HuH-7.5 (cell line): Measurements from ENCODE around the gene KMT2D.
"Not testable (repeated sequence)": the region's sequence is repeated elsewhere in the genome, so short reads cannot be mapped to it uniquely, and the experiment has no call there.

Experiments
- DNase-seq: peaks from one replicate; pipeline ENCODE4 v3.0.0; 2011; ENCODE audit warnings: low spot score

The KMT2D gene

DNA sequence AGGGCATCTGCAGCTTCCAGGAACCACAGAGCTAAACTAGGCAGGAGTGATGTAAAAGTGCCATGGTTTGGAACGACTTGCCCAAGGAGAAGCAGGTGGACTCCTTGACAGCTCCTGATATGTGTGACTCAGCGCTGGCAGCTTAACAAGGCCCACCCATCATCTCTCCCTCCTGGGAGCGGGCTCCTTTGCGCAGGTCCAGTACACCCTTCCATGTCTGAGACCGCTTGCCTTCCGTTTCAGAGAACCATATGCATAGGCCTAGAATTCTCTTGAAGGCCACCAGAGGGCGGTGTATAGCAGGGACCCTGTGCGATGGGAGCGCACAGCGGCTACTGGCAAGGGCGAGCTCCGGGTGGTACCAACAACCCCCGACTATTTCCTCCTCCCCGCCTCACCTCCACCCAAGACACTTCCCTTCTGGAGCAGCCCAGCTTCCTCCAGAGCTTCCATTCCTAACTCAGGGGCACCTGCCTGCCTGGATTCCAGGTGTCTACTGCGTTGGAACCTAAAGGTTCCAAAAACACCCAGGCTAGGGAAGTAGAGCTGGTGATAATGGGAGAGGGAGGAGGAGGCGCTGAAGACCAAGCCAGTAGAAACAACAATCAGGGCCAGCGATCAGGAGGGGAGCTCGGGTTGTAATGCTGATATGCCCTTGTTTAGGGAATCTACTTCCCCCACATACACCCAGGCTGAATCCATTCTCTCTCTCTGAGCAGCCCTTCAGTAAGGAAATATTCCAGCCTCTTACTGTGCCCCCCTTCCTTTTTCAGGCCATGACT lies 27.7 kb upstream of the KMT2D start:
- DNase-seq = peak; percentile 92

DNA sequence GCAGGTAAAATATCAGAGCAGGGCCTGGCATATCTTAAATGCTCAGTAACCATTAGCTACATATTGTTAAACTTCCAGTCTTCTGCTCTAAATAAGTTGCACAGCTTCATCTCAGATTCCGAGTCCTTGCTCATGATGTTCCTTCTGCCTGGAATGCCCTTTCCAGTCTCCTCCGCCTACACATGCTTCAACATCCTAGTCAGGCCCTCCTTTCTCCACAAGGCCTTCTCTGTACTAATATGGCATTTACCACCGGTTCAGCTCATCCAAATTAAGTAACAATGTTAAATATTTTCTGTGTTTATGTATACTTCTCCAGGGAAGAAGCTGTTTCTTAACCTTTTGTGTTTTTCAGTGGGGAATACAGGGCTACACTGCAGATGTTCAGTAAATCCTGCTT lies 25.5 kb upstream of the KMT2D start:
- DNase-seq = no peak

DNA sequence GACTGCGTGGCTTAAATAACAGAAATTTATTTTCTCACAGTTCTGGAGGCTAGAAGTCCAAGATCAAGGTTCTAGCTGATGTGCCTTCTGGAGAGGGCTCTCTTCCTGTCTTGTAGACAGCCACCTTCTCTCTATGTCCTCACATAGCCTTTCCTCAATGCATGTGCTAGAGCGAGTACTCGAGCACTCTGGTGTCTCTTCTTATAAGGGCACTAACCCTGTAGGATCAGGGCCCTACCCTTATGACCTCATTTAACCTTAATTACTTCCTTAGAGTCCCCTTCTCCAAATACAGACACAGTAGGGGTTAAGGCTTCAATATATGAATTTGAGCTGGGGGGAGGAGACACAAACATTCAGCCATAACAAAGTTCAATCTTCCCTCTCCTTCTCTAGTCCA lies 23.8 kb upstream of the KMT2D start:
- DNase-seq = no peak

DNA sequence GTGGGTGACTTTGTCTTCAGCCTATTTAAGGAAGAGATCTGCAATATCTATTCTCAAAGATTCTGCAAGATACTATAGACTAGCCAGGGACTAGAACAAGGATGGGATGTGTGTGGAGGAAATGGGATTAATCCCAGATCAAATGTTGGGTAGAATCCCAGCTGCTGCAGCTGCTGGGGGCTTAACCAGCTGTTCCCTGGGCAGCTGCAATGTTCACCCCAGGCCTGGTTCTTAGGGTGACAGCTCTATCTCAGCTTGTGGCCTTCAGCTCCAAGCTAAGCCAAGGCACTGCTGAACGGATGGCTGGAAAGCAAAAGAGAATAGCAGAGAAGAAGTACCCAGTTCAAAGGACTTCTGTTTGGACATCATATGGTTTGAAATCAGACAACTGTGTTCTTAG lies 19.2 kb upstream of the KMT2D start:
- no peak for DNase-seq

DNA sequence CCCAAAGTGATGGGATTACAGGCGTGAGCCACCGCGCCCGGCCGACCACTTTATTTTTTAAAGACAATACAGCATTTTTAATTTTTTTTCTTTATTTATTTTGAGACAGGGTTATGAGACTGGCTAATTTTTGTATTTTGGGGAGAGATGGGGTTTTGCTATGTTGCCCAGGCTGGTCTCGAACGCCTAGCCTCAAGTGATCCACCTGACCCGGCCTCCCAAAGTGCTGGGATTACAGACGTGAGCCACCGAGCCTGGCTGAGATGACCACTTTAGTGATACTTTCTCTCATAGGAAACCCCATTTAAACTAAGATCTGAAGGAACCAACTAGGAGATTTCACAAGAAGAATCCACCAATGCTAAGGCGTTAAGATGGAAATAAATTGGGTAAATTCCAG lies 10.4 kb upstream of the KMT2D start:
- DNase-seq = no peak

DNA sequence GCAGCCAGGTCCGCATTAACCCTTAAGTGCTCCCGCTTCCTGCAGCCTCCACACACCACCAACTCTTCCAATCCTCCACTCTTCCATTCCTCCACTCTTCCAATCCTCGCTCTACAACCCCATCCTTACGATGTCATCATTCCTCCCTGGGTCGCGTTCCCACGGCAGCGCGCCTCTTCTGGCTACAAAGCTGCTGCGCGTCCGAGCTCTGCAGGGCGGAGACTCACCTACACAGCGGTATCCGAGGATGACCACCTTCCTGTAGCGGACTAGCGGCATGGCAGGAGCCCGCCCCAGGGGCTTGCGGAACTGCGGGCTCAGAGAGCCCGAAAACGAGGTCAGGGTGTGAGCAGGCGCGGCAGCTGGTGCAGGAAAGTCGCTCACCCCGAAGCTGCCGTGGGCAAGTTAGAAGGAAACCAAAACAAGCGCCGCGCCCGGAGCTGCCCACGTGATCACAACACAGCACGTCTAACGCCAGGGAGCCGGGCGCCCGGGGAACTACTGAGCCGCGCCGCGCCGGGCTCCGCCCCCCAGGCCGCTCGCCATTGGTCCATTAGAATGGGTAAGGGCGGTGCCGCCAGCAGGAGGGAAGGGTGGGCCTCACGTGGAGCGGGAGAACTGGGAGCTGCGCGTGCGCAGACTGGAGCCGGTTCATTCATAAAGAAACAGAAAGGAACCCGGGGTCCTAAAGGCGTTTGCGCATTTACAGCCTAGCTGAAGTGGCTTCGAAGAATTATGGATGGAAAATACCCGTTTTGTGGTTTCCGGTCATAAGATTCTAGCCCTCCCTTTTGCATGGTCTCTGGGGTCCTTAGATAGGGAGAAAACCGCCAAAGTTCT lies 9.1 kb upstream of the KMT2D start, which contains the start of gene RHEBL1:
TSS of gene RHEBL1 (minus strand) at position 473 of the 840 bp plus-strand sequence. CDS start at position 279, 194 bp downstream.
- DNase-seq = peak; percentile 93

DNA sequence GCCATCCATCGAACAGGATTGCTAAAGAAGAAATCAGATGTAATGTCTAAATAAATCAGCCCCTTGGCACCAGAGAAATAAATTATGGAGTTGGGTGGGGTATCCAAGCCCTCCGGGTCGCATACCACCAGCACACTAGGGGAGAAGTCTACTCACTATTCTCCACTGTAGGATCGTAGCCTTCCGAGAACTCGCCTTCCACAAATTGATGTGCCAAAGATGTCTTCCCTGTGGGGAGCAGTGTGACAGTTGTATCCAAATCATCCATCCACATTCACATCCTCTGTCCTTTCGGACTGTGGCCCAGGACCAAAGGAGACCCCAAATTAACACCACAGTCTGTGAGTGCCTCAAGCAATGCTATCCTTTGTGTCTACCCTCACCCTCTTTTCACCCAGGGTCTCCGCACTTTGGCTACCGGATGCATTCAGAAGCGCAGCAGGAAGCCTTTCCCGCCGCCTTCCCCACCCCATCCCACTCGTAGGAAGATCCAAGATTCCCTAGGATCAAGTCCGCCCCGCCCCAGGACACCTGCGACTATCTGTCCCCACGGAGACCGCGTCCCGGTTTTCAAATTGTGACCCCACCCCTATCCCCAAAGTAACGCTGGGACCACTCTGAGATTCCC lies 8.4 kb upstream of the KMT2D start:
- DNase-seq = no peak

DNA sequence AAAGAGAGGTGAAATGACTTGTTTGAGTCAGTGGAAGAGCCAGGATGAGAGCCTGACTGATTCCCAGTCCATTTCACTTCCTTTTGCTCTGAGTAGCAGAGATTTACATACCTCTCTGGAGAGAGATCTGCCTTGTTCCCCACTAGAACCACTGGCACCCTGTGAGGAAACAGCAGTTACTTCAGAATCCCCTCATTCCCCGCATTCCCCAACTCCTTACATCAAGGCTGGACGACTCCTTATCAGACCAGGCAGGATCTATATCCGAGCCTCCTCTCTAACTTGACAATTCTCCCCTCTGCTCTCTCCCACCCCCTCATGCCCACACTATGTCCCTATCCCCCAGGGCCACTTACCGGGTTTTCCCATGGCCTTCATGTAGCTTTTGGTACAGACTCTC lies 5.5 kb upstream of the KMT2D start:
- no peak for DNase-seq

DNA sequence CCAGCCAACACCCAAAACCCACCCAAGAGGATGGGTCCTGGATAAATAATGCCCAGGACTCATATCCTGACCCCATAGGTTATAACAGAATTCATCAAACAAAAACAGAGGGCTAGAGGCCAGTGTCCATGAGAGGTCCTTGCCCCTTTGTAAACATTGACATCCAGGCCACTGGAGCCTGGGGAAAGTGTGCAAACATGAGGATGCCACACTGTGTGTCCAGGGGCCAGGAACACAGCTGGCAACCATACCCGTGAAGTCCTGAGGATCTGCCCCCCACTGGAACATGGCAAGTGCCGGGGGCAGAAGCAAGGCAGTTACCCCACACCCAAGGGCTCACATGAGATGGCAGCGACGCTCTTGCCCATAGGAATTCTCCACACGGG lies 4.2 kb upstream of the KMT2D start:
- no peak for DNase-seq

DNA sequence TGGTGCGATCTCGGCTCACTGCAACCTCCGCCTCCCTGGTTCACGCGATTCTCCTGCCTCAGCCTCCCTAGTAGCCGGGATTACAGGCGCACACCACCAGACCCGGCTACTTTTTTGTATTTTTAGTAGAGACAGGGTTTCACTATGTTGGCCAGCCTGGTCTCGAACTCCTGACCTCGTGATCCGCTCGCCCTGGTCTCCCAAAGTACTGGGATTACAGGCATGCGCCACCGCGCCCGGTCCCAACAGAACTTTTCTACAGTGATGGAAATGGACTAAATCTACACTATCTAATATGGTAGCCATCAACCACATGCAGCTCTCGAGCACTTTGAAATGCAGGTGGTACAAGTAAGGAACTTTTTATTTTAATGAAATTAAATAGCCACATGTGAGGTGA lies 1.3 kb upstream of the KMT2D start:
- not testable (repeated sequence) for DNase-seq

DNA sequence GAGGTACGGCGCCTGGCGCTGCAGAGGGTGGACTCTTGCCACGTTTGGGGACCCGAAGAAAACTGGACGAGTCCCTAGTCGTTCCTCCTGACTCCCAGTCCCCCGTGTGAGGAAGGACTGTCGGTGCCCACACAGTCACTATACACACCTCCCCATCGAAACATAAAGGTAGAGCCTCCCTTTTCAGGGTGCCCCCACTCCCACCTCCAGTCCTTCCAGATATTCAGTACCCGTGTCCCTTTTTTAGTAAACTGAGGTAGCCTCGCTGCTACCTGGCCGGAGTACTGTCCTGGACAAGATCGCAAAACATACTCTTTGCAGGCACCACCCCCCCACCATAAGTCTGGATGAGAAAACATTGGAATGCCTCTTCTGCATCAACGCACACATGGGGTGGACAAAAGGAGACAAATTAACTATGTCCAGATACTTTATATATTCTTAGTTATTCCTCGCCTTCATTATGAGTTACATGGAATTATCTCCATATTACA lies 610 bp upstream of the KMT2D start:
- DNase-seq = no peak

DNA sequence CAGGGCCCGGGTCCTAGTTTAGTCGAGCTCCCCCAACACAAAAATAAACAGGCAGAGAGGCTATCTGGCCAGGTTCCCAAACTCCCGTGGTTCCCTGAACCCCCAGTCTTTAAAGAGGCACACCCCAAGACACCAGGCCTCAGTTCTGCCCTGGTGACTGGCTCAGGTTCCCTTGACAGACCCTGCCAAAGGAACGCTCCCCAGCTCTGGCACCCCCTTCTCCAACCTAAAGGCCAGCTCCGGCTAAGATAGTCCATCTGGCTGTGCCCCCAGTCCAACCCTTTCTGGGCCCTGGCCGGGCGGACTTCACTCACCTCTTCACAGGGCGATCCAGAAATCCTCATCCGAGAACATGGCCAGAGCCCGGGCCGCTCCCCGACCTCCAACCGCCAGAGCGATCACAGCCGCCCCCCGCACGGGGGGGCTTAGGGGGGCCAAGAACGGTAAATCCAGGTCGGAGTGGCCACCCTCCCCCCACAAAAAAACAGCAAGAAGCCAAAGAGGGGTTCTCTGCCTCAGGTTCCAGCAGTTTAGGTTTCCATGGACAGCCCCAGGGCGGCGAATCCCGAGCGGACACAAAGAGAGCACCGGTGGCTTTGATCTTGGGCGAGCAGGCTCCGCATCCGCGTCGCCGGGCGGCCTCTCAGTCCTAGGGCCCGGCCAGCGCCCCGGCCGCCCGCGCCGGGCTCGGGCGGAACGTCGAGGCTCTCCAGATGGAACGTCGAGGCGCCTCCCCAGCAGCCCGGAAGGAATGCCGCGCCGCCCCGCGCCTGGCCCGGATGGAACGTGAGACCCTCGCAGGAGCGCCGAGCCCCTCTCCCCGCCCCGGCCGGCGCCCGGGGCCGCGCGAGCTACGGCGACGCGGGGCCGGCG lies 1.1 kb downstream of the KMT2D start:
- DNase-seq = no peak

DNA sequence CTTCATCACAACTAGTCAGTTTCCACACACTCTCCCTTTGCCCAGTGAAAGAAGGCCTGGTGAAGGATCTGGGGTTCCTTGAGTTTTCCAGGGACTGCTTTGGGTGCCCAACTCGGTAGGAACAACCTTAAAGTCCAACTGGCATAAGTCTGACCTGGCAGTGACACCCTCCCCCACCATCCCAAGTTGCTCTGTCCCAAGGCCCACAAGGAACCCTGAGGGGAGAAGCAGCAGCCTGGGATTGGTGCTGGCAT lies 1.6 kb downstream of the KMT2D start:
- DNase-seq = no peak

DNA sequence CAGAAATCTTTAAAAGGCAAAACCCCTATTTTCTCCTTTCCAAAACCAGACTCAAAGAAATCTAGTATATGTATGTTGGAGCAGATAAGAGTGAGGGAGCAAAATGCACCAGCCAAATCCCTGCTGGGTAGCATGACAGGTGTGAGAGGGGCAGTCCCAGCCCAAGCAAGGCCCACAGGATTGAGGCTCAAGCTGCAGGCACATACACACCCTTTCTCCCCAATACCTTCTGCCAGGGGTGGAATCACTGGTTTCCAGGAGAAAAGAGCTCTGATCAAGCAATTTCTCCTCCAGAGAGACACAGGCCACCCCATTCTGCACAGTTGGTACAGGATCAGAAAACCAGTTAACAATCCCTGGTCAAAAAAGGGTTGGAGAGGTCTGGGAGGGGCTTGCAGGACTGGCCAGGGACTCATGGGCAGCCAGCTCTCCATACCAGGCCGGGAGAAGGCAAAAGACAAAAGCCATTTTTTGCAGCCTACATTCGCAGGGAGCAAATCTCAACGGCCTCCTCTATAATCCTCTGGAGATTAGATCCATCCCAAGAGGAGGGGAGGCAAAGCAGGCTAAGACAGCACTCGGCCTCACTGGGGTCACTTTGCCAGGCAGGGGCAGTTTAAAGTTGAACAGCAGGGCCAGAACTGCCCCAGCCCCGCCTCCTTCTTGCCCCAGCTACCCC lies 2.1 kb downstream of the KMT2D start:
- DNase-seq = peak; percentile 57

DNA sequence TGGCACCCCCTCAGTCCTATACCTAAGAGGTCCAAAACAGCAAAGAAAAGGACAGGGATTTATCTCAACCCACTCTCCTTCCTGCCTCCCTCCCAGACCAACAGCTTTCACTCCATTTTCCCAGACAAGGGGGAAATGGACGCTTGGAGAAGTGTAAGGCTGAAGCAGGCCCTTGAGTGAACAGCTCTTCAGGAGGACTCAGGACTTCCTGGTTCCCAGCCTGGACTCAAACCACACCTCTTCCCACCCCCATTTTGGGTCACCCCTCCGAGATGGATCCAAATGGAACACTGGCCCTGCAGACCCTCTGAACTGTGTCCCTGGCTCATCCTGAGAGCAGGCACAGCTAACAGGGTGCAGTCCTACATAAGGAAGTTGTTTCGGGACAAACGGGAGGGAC lies 2.7 kb downstream of the KMT2D start:
- no peak for DNase-seq

DNA sequence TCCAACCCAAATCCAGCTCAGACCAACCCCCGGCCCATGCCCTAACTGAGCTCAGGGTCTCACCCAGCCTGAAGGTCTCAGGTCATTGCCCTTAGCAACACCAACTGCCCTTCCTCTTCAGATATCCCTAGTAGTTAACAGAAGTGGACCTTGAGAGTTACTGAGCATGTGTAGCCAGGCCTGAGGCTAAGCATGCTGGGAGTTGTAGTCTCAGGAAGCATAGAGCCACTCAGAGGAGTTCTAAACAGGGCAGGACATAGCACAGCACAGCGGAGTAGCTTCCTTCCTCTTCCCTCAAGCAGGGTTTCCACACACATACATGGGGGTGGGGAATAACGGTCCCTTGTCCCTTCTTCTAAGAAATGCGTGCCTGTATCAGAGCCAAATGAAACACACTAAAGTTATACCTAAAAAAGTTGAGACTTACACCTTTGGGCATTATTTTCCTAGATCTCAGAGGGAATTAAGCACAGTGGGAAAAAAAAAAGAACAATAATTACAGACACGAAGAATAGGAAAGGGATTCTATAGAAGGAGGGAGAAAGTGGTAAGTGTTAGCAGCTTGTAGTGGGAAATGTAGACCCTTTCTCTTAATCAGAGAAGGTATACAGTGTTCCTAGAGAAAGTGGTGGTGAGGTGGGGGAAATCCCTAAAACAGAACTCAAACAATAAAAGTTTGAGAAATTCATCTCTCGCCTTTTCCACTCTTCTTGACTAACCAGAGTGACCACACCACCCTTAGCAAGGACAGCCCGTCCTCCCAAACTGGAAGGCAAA lies 4.4 kb downstream of the KMT2D start:
- peak; percentile 81 for DNase-seq

DNA sequence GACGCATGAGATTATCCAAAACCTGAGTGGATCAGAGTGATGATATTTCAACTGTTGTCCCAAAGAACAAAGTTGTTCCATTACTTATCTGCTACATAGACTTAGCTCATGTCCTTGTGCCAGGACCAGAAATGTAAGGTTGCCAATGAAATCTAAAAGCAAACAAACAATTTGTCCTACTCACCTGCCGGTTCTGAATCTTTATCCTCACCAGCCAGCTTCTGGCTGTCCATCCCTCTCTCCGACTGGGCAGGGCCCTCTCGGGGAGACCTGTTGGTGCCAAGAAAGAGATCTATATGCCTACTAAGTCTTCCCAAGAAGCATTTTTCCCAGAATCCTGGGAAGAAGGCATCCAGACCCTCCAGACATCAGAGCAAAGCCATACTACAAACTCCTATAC lies 5.5 kb downstream of the KMT2D start:
- DNase-seq = no peak

DNA sequence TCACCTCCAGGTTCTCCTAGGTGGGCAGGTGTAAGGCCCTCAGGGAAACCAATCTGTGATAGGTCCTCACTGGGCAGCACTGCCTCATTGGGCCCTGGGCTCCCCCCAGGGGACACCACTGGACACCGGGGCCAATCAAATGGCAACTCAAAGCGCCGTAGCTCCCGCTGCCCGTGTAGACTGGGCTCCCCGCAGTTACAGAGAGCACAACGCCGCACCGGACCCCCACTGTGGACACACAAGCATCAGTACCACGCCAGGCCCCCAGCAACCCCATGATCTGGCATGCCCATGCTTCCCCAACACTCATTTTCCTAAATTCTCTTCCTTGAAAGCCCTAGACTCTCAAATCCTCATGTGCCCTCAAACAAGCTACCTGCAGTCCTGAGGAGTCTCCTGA lies 6.1 kb downstream of the KMT2D start:
- no peak for DNase-seq

DNA sequence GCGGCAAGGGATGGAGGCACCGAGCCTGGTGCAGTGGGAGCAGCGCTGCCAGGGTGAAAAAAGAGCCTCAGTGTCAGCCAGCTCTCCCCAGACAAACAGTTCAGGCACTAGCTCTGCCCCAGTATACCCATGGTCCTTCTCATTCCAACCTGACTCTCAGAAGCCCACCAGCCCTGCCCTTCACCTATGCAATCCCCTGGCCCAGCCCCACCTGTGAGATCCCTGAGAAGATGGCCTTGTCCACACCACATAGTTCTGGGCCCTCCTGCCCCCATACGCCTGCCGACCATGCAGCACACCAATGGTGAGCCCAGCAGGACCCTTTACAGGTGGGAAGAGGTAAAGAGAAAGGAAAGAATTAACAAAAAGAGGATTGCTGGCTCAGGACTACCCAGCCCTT lies 6.5 kb downstream of the KMT2D start:
- no peak for DNase-seq

DNA sequence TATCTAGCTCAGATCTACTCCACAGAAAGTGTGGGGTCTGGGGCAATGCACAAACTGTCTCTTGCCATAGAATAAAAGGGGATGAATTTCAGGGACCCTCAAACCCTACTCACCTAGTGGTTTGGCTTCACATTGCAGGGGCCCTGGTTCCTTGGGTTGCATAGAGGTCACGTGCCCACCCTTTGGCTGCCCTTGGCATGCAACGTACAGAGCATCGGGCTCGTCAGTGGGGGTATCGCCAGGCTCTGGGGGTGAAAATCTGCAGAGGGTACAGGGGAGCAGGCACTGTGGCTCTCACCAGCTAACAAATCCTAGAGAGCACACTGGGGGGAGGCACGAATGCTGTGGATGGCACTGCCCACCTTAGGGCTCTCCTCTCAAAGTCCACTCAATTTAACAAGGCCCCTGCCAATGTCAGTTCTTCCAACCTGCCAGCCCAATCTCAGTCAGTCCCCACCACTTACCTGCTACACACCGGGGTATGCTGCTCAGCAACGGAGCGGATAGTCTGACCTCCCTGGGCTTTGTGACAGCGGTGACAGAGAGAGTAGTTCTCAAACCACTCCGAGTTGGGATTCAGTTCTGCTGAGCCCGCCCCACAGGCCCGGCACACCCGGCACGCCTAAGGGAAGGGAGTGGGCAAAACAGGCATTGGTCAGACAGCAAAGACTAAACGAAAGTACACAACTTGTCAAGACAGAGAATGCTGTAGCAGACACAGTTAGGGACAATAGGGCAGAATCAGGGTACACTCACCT lies 8.0 kb downstream of the KMT2D start:
- no peak for DNase-seq
